Measurements from ENCODE around the gene ANO2. TPM values are rescaled to one million over a fixed set of nuclear protein-coding genes. Genes with fewer than 3 reads are reported as not detected.

Gene ANO2
- total RNA-seq, 2 donors from 2014 or later, result not detected

DNA sequence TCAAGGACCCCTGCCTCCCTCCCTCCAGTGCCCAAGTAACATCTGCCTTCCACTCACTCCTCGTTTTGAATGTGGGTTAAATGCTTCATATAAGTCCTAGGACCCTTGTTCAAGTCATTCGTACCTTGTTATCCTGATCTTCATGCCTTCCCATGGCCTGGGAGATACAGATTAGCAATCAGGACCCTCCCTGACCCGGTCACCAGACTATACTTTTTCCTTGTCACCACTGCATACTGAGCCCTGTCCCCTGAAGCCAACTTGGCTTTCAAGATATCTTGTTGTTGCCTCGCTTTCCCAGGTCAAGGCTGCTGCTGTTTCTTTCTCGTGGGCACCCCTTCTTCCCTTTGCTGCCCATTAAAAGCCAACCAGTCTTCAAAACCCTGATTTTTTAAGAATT, 208.5 kb downstream of the ANO2 start:
- ATAC-seq, result no peak
- Mint-ChIP-seq H3K4me1 (ENCODE audit: low read depth in 2 of 2) (no peaks in the 10 kb centered on the region), H3K27ac (no peak overlapping the region), H3K4me3 (no peak overlapping the region), H3K27me3 (peaks cover 7 to 8% of the 10 kb centered on the region in 2 donors), H3K9me3 (no peaks in the 10 kb centered on the region), H3K36me3 (no peaks in the 10 kb centered on the region)
- no peak for DNase-seq (ENCODE audit: low spot score)

DNA sequence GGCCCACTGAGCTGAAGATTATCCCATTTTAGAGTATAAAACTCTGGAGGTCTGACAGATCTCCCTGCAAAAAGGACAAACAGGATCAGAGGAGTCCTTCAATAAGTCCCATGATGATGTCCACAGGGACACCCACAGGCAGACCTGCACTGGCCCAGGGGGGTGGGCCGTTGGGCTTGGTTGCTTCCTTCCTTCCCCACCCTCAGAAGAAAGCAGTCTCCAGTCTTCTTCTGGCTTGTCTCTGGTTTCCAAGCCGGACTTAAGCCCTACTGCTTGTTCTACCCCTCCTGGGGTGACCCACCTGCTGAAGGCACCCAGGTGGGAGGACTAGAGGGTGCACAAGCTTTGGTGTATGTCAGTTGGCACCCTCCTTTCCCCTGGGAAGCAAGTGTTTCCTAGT, 209.0 kb downstream of the ANO2 start:
- ATAC-seq, result no peak
- H3K27ac Mint-ChIP-seq, result no peak overlapping the region
- no peak overlapping the region for H3K4me3 Mint-ChIP-seq
- H3K36me3 Mint-ChIP-seq, result no peaks in the 10 kb centered on the region
- H3K4me1 Mint-ChIP-seq (ENCODE audit: low read depth in 2 of 2), result no peaks in the 10 kb centered on the region
- no peaks in the 10 kb centered on the region for H3K9me3 Mint-ChIP-seq
- H3K27me3 Mint-ChIP-seq, result peaks cover 7 to 8% of the 10 kb centered on the region in 2 donors
- no peak for DNase-seq (ENCODE audit: low spot score)

DNA sequence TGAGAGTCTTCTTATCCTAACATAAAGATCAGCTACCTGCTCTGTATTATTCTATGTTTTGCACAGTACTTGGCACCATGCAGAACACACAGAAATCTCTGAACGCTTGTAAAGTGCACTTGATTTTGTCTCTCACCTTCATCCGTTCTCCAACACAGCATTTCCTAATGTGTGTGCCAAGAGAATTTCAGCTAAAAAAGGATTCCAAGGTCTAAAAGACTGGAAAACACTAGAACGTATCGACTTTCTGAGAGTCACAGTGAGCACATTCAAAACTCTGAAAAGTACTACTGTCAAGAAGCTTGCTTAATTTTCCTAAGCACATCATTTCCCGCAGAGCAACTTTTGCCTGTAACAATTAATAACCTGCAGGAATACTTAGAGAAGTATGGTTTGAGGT, 211.1 kb downstream of the ANO2 start:
- no peak for DNase-seq (ENCODE audit: low spot score)
- no peak for ATAC-seq
- Mint-ChIP-seq H3K4me1 (ENCODE audit: low read depth in 2 of 2) (no peaks in the 10 kb centered on the region), H3K9me3 (no peaks in the 10 kb centered on the region), H3K27me3 (peaks cover 4 to 7% of the 10 kb centered on the region in 2 donors), H3K27ac (no peak overlapping the region), H3K4me3 (no peak overlapping the region), H3K36me3 (no peaks in the 10 kb centered on the region)

- DNase-seq (ENCODE audit: low spot score) (no peak), ATAC-seq (no peak)
- no peaks in the 10 kb centered on the region for H3K4me1 Mint-ChIP-seq (ENCODE audit: low read depth in 2 of 2)
- H3K4me3 Mint-ChIP-seq, result no peak overlapping the region
- no peak overlapping the region for H3K27ac Mint-ChIP-seq
- H3K9me3 Mint-ChIP-seq, result no peaks in the 10 kb centered on the region
- H3K27me3 Mint-ChIP-seq, result peaks cover 4 to 7% of the 10 kb centered on the region in 2 donors
- no peaks in the 10 kb centered on the region for H3K36me3 Mint-ChIP-seq
These were observed 211.8 kb downstream of the ANO2 start for GRCh38 chr12:5733136-5733755.

DNA sequence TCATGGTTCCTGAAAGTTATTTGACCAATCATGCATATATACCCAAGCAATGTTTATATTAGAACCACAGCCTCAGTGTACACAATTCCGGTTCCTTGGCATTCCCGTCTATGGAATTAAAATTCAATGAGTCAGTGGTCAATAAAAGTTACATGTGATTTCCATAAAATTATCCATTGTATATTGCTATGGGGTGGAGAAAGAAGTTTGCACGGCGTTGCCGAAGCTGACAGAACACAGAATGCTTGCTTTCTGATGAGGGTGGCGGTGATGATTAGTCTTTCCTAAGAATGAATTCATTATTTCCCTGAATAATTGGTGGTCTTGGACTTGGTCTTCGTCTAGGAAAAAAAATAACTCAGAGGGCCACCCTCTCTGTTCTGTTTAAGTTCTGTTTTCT, 214.1 kb downstream of the ANO2 start:
- ATAC-seq, result no peak
- Mint-ChIP-seq H3K27ac (no peak overlapping the region), H3K4me3 (no peak overlapping the region), H3K27me3 (peaks cover 7 to 13% of the 10 kb centered on the region in 2 donors), H3K9me3 (no peaks in the 10 kb centered on the region), H3K36me3 (no peaks in the 10 kb centered on the region), H3K4me1 (ENCODE audit: low read depth in 2 of 2) (no peaks in the 10 kb centered on the region)
- no peak for DNase-seq (ENCODE audit: low spot score)

GRCh38 chr12:5723711-5724252, 221.3 kb downstream of the ANO2 start:
- Mint-ChIP-seq H3K36me3 (no peaks in the 10 kb centered on the region), H3K9me3 (no peaks in the 10 kb centered on the region), H3K4me1 (ENCODE audit: low read depth in 2 of 2) (no peaks in the 10 kb centered on the region), H3K27me3 (peaks cover 21 to 38% of the 10 kb centered on the region in 2 donors), H3K27ac (no peak overlapping the region), H3K4me3 (no peak overlapping the region)
- no peak for DNase-seq (ENCODE audit: low spot score)
- no peak for ATAC-seq

DNA sequence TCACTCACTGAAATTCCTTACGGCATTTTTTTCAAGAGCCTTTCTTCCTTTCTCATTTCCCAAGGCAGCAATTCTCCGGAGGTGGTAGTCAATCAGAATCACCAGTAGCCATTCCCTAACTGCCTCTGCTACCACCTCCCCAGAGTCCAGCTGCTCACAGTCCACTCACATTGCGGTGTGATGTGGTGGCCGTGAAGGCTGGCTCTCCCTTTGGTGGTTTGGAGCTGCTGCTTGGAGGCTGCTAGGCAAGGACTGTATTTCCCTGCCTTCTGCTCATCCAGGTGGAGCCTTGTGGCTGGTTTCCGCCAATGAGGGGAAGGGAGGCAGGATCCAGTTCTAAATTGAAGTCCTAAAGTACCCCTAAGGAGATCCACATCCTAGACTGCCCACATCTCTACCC, 222.0 kb downstream of the ANO2 start:
- DNase-seq (ENCODE audit: low spot score) (no peak), ATAC-seq (no peak)
- H3K36me3 Mint-ChIP-seq, result no peaks in the 10 kb centered on the region
- H3K4me3 Mint-ChIP-seq, result no peak overlapping the region
- no peaks in the 10 kb centered on the region for H3K9me3 Mint-ChIP-seq
- H3K27ac Mint-ChIP-seq, result no peak overlapping the region
- H3K4me1 Mint-ChIP-seq (ENCODE audit: low read depth in 2 of 2), result no peaks in the 10 kb centered on the region
- peaks cover 24 to 40% of the 10 kb centered on the region in 2 donors for H3K27me3 Mint-ChIP-seq

GRCh38 chr12:5720381-5721005, 224.6 kb downstream of the ANO2 start:
- H3K9me3 Mint-ChIP-seq, result no peaks in the 10 kb centered on the region
- H3K4me1 Mint-ChIP-seq (ENCODE audit: low read depth in 2 of 2), result no peaks in the 10 kb centered on the region
- no peak overlapping the region for H3K4me3 Mint-ChIP-seq
- H3K27me3 Mint-ChIP-seq, result peaks cover 21 to 29% of the 10 kb centered on the region in 2 donors
- DNase-seq (ENCODE audit: low spot score) (no peak), ATAC-seq (no peak)
- H3K27ac Mint-ChIP-seq, result no peak overlapping the region
- no peaks in the 10 kb centered on the region for H3K36me3 Mint-ChIP-seq

GRCh38 chr12:5718680-5719079, 226.4 kb downstream of the ANO2 start:
- Mint-ChIP-seq H3K27ac (no peak overlapping the region), H3K36me3 (no peaks in the 10 kb centered on the region)
- ATAC-seq, result no peak

GRCh38 chr12:5718073-5718472, 227.0 kb downstream of the ANO2 start:
- DNase-seq (ENCODE audit: low spot score), result no peak
- H3K4me1 Mint-ChIP-seq (ENCODE audit: low read depth in 2 of 2), result no peaks in the 10 kb centered on the region
- H3K4me3 Mint-ChIP-seq, result no peak overlapping the region
- H3K27me3 Mint-ChIP-seq, result peaks cover 18 to 20% of the 10 kb centered on the region in 2 donors
- no peak overlapping the region for H3K27ac Mint-ChIP-seq
- no peaks in the 10 kb centered on the region for H3K36me3 Mint-ChIP-seq
- no peaks in the 10 kb centered on the region for H3K9me3 Mint-ChIP-seq
- no peak for ATAC-seq

More at GRCh38 chr12:5718680-5719079, 226.4 kb downstream of the ANO2 start:
- peaks cover 18 to 20% of the 10 kb centered on the region in 2 donors for H3K27me3 Mint-ChIP-seq
- no peaks in the 10 kb centered on the region for H3K9me3 Mint-ChIP-seq
- DNase-seq (ENCODE audit: low spot score), result no peak
- no peaks in the 10 kb centered on the region for H3K4me1 Mint-ChIP-seq (ENCODE audit: low read depth in 2 of 2)
- no peak overlapping the region for H3K4me3 Mint-ChIP-seq

GRCh38 chr12:5716976-5717375, 228.1 kb downstream of the ANO2 start:
- H3K4me1 Mint-ChIP-seq (ENCODE audit: low read depth in 2 of 2), result no peaks in the 10 kb centered on the region
- no peak overlapping the region for H3K27ac Mint-ChIP-seq
- H3K9me3 Mint-ChIP-seq, result no peaks in the 10 kb centered on the region
- DNase-seq (ENCODE audit: low spot score), result no peak
- ATAC-seq, result no peak
- no peak overlapping the region for H3K4me3 Mint-ChIP-seq
- H3K36me3 Mint-ChIP-seq, result no peaks in the 10 kb centered on the region
- peaks cover 14 to 22% of the 10 kb centered on the region in 2 donors for H3K27me3 Mint-ChIP-seq

- Mint-ChIP-seq H3K9me3 (no peaks in the 10 kb centered on the region), H3K27ac (no peak overlapping the region), H3K4me3 (no peak overlapping the region), H3K36me3 (no peaks in the 10 kb centered on the region), H3K4me1 (ENCODE audit: low read depth in 2 of 2) (no peaks in the 10 kb centered on the region), H3K27me3 (peaks cover 14 to 22% of the 10 kb centered on the region in 2 donors)
- ATAC-seq, result no peak
- DNase-seq (ENCODE audit: low spot score), result no peak
These were observed 228.9 kb downstream of the ANO2 start for GRCh38 chr12:5716201-5716600.

- no peaks in the 10 kb centered on the region for H3K4me1 Mint-ChIP-seq (ENCODE audit: low read depth in 2 of 2)
These were observed 230.0 kb downstream of the ANO2 start for GRCh38 chr12:5715021-5715420.

DNA sequence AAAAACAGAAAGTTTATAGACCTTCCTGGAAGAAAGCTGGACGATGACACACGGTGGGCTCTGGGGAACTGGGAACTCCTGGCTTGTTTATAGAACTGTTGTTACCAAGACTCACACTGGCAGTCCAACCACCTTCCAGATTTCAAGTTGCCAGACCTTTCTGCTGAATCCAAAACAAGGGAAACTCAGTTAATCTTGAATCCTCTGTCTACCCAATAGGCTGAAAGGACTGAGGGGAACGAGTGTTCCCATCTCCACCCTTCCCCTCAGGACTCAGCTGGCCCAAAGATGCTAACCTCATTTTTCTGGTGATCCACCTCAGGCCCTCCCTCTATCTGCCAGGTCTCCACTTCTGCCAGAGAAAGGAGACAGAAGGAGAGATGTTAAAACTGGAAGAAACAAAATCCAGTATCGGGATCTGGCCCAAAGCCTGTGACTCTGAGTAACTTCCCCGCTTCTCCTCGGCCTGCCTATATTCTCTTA, 231.4 kb downstream of the ANO2 start:
- DNase-seq (ENCODE audit: low spot score) (no peak), ATAC-seq (no peak)
- Mint-ChIP-seq H3K4me1 (ENCODE audit: low read depth in 2 of 2) (peaks cover 0 to 4% of the 10 kb centered on the region in 2 donors), H3K4me3 (no peak overlapping the region), H3K27ac (no peak overlapping the region), H3K9me3 (no peaks in the 10 kb centered on the region), H3K36me3 (no peaks in the 10 kb centered on the region), H3K27me3 (peaks cover 3 to 10% of the 10 kb centered on the region in 2 donors)

More at GRCh38 chr12:5715021-5715420, 230.0 kb downstream of the ANO2 start:
- Mint-ChIP-seq H3K4me3 (no peak overlapping the region), H3K36me3 (no peaks in the 10 kb centered on the region), H3K9me3 (no peaks in the 10 kb centered on the region), H3K27me3 (peaks cover 7 to 15% of the 10 kb centered on the region in 2 donors), H3K27ac (no peak overlapping the region)
- no peak for ATAC-seq
- DNase-seq (ENCODE audit: low spot score), result no peak
